B cell (primary cell): ENCODE measurements around the gene ENKUR. TPM values are rescaled to one million over a fixed set of nuclear protein-coding genes. Genes with fewer than 3 reads are reported as not detected.

Experiments
- ATAC-seq: fragments of 200-7000 bp; cut with Tn5 transposase; one replicate; pipeline ENCODE4 v1.10.0; 2021; ENCODE audit warnings: low read depth, mild to moderate bottlenecking, moderate number of reproducible peaks, moderate library complexity
- CTCF ChIA-PET: fragments of 350-600 bp; sonication (Branson Sonifier 250); formaldehyde crosslinking; loops from one replicate; lab custom pipeline; 2021; ENCODE audit warnings: antibody characterized with exemption, inconsistent platforms; lab: Charles Lee
- POLR2A ChIA-PET: fragments of 350-600 bp; sonication (Branson Sonifier 250); formaldehyde crosslinking; loops from one replicate; lab custom pipeline; 2021; ENCODE audit warnings: antibody characterized with exemption; lab: Charles Lee
- DNase-seq: peaks from one replicate; pipeline ENCODE4 v3.0.0; 2013
- H2AFZ ChIP-seq: 2 replicates; pipeline ENCODE4 v1.6.1; 2012; ENCODE audit warnings: mild to moderate bottlenecking, low read depth, low read length; ENCODE audit not compliant: insufficient read depth, poor library complexity, severe bottlenecking
- H3K27ac ChIP-seq, 2 donors: 1 replicate in 1 of 2; 2 replicates in 1 of 2; pipeline ENCODE4 v1.5.1; 2012 to 2013; ENCODE audit warnings: low read length in 2 of 2, mild to moderate bottlenecking in 2 of 2, moderate library complexity in 1 of 2
- H3K27me3 ChIP-seq, 4 experiments: fragments of 200-600 bp in 1 of 4; sonication (generic) in 1 of 4; replicated peaks in 1 of 4; 1 replicate in 2 of 4; 2 replicates in 2 of 4; pipeline versions ENCODE4 v1.6.1 to v1.7.0; 2013 to 2016; ENCODE audit warnings: low read length in 3 of 4, mild to moderate bottlenecking in 2 of 4, mixed read lengths in 1 of 4, moderate library complexity in 1 of 4; ENCODE audit not compliant: insufficient read depth in 4 of 4, control insufficient read depth in 3 of 4; ENCODE audit errors: control extremely low read depth in 1 of 4
- H3K36me3 ChIP-seq, 2 experiments: replicated peaks in 1 of 2; 1 replicate in 1 of 2; 2 replicates in 1 of 2; pipeline versions ENCODE4 v1.6.1 to v1.7.1; 2013; ENCODE audit warnings: low read length in 1 of 2; ENCODE audit not compliant: insufficient read depth in 2 of 2, control insufficient read depth in 1 of 2; ENCODE audit errors: control extremely low read depth in 1 of 2, extremely low read depth in 1 of 2
- H3K4me1 ChIP-seq, 2 donors: fragments of 200-600 bp in 1 of 2; sonication (generic) in 1 of 2; 1 replicate in 1 of 2; 2 replicates in 1 of 2; pipeline versions ENCODE4 v1.5.1 to v1.6.1; 2013 to 2017; ENCODE audit warnings: low read length in 2 of 2; ENCODE audit not compliant: control insufficient read depth in 2 of 2, insufficient read depth in 2 of 2
- H3K4me2 ChIP-seq: replicated peaks from 2 replicates; pipeline ENCODE3; 2012; ENCODE audit warnings: mild to moderate bottlenecking, low read depth, low read length; ENCODE audit not compliant: poor library complexity, severe bottlenecking
- H3K4me3 ChIP-seq, 5 experiments: fragments of 200-600 bp in 1 of 5; sonication (generic) in 1 of 5; 1 replicate in 3 of 5; 2 replicates in 2 of 5; pipeline versions ENCODE4 v1.5.1 to v1.7.0; 2011 to 2016; ENCODE audit warnings: low read length in 4 of 5, mild to moderate bottlenecking in 4 of 5, low read depth in 2 of 5, control low read depth in 1 of 5, moderate library complexity in 1 of 5; ENCODE audit not compliant: insufficient read depth in 1 of 5; ENCODE audit errors: control extremely low read depth in 1 of 5, extremely low read depth in 1 of 5
- H3K79me2 ChIP-seq: fragments of 200-600 bp; sonication (generic); one replicate; pipeline ENCODE4 v1.6.0; 2016; ENCODE audit warnings: low read length; ENCODE audit not compliant: control insufficient read depth, insufficient read depth
- H3K9ac ChIP-seq: fragments of 200-600 bp; sonication (generic); 2 replicates; pipeline ENCODE4 v1.6.1; 2017; ENCODE audit warnings: mild to moderate bottlenecking, low read length, moderate library complexity
- H3K9me3 ChIP-seq, 3 donors: one replicate each; pipeline versions ENCODE4 v1.6.1 to v1.7.1; 2013; ENCODE audit warnings: low read length in 2 of 3; ENCODE audit not compliant: control insufficient read depth in 2 of 3, insufficient read depth in 1 of 3; ENCODE audit errors: control extremely low read depth in 1 of 3
- H4K20me1 ChIP-seq: 2 replicates; pipeline ENCODE4 v1.6.0; 2012; ENCODE audit warnings: mild to moderate bottlenecking, low read length; ENCODE audit not compliant: insufficient read depth, control insufficient read depth, poor library complexity, severe bottlenecking
- H3K27ac Mint-ChIP-seq: one replicate; pipeline ENCODE4 v1.8.0; 2021; ENCODE audit warnings: mixed read lengths
- H3K27me3 Mint-ChIP-seq: one replicate; pipeline ENCODE4 v1.8.0; 2021; ENCODE audit warnings: mixed read lengths
- H3K4me1 Mint-ChIP-seq: one replicate; pipeline ENCODE4 v1.8.0; 2021; ENCODE audit warnings: mixed read lengths
- H3K4me3 Mint-ChIP-seq: one replicate; pipeline ENCODE4 v1.8.0; 2021; ENCODE audit warnings: mixed read lengths
- H3K9me3 Mint-ChIP-seq: one replicate; pipeline ENCODE4 v1.8.0; 2022; ENCODE audit warnings: mixed read lengths; ENCODE audit not compliant: insufficient read depth
- EZH2 ChIP-seq: IDR thresholded peaks from 2 replicates; pipeline ENCODE4 v1.6.1; 2012; ENCODE audit warnings: borderline replicate concordance, low read depth, mild to moderate bottlenecking, moderate library complexity, low read length; ENCODE audit not compliant: insufficient read depth, poor library complexity, severe bottlenecking
- WGBS: methylation state at CpG from one replicate; pipeline ENCODE4 v1.1.5; 2013; ENCODE audit warnings: missing lambda C conversion rate; ENCODE audit not compliant: insufficient coverage; 5-methylcytosine and 5-hydroxymethylcytosine counted together
- intact Hi-C: fragments of 100-400 bp; cut with micrococcal nuclease; formaldehyde crosslinking; loops from one replicate; pipeline ENCODE4 v1.10.0; 2022
- polyA plus RNA-seq: library from polyadenylated mRNA; depleted of rRNA; stranded (reverse); fragments of >200 nt; gene quantifications from 2 replicates; pipeline ENCODE4 v1.2.3, GENCODE V29; 2012
- total RNA-seq, 2 donors: library from RNA; stranded (reverse); fragments of 120-200 nt in 1 of 2; gene quantifications; 1 replicate in 1 of 2; 2 replicates in 1 of 2; pipeline versions ENCODE4 v1.2.3 to v1.2.4, GENCODE V29; 2013 to 2022
- TF ChIP-seq, protein P1 (sequence below): fragments of 200-600 bp; IDR thresholded peaks from one replicate; pipeline ENCODE4 v1.8.0; 2022; ENCODE audit warnings: antibody characterized with exemption, mild to moderate bottlenecking

The ENKUR gene
- total and polyA plus RNA-seq, 2 donors (not counting 1 experiment from before 2014, with no cell fraction given), result not detected

GRCh38 chr10:24983946-24984345 is 32.0 kb downstream of the ENKUR start:
- no peak overlapping the region for H3K4me3 Mint-ChIP-seq
- Histone ChIP-seq H3K4me1 (no peaks in the 10 kb centered on the region), H3K27ac (no peak overlapping the region), H3K9me3 (peaks cover 0 to 4% (median 0%) of the 10 kb centered on the region in 3 donors), H3K27me3 (peaks cover 0 to 8% (median 2%) of the 10 kb centered on the region in 4 experiments), H3K79me2 (no peaks in the 10 kb centered on the region), H2AFZ (no peak overlapping the region), H3K4me3 (no peak overlapping the region), H3K4me2 (no peak overlapping the region), H4K20me1 (no peaks in the 10 kb centered on the region), H3K9ac (no peak overlapping the region), H3K36me3 (no peaks in the 10 kb centered on the region)
- no peak overlapping the region for H3K27ac Mint-ChIP-seq
- no peak for ATAC-seq
- no peaks in the 10 kb centered on the region for H3K4me1 Mint-ChIP-seq
- DNase-seq, result no peak
- WGBS, result no CpG with 5 or more reads among the region's 3 CpGs
- TF ChIP-seq, protein P1, sequence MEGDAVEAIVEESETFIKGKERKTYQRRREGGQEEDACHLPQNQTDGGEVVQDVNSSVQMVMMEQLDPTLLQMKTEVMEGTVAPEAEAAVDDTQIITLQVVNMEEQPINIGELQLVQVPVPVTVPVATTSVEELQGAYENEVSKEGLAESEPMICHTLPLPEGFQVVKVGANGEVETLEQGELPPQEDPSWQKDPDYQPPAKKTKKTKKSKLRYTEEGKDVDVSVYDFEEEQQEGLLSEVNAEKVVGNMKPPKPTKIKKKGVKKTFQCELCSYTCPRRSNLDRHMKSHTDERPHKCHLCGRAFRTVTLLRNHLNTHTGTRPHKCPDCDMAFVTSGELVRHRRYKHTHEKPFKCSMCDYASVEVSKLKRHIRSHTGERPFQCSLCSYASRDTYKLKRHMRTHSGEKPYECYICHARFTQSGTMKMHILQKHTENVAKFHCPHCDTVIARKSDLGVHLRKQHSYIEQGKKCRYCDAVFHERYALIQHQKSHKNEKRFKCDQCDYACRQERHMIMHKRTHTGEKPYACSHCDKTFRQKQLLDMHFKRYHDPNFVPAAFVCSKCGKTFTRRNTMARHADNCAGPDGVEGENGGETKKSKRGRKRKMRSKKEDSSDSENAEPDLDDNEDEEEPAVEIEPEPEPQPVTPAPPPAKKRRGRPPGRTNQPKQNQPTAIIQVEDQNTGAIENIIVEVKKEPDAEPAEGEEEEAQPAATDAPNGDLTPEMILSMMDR, result no peak
- no peak for TF ChIP-seq EZH2
- CTCF ChIA-PET, result interaction anchor here (0.6 kb wide), 1 partner anchor 1286 kb away, joined by 4 read pairs; no protein-coding TSS in a partner anchor
- peaks cover 7% of the 10 kb centered on the region for H3K27me3 Mint-ChIP-seq
- H3K9me3 Mint-ChIP-seq, result no peaks in the 10 kb centered on the region
- POLR2A ChIA-PET, result no interaction called here
- intact Hi-C loops, result no loop called here

DNA sequence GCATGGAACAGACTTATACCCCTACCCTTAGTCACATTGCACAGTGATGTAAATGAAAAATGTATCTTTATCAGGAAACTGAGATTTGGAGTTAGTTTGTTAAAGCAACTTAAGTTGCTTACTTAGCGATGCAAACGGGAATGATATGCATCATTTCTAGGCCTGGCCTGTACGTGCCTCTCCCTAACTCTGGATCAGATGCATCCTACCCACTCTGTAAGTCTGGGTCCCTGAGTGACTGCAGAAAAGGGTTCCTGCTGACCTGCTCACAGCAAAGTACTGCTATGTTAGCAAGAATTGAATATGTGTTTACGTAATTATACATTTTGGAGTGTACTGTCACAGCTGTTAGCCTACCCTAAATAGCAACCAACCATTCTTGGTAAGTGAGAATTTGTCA is 32.8 kb downstream of the ENKUR start:
- Histone ChIP-seq H3K9me3 (peaks cover 0 to 4% (median 0%) of the 10 kb centered on the region in 3 donors), H3K4me2 (no peak overlapping the region), H3K79me2 (no peaks in the 10 kb centered on the region), H3K27me3 (peaks cover 0 to 8% (median 2%) of the 10 kb centered on the region in 4 experiments), H2AFZ (no peak overlapping the region), H4K20me1 (no peaks in the 10 kb centered on the region), H3K9ac (no peak overlapping the region), H3K4me3 (no peak overlapping the region), H3K27ac (no peak overlapping the region), H3K4me1 (no peaks in the 10 kb centered on the region), H3K36me3 (no peaks in the 10 kb centered on the region)
- POLR2A ChIA-PET, result no interaction called here
- Mint-ChIP-seq H3K27ac (no peak overlapping the region), H3K9me3 (no peaks in the 10 kb centered on the region), H3K4me3 (no peak overlapping the region), H3K4me1 (no peaks in the 10 kb centered on the region), H3K27me3 (peaks cover 7% of the 10 kb centered on the region)
- no peak for TF ChIP-seq EZH2
- TF ChIP-seq, protein P1, result no peak
- ATAC-seq, result no peak
- 100% methylated on average over 3 of the region's 4 CpGs for WGBS
- intact Hi-C loops, result no loop called here
- CTCF ChIA-PET, result interaction anchor here (0.6 kb wide), 1 partner anchor 1285 kb away, joined by 4 read pairs; no protein-coding TSS in a partner anchor
- DNase-seq, result no peak
